Panc1 (cell line): Measurements from ENCODE around the gene ATP2C1. TPM values are rescaled to one million over a fixed set of nuclear protein-coding genes. Genes with fewer than 3 reads are reported as not detected.

Experiments used
- ATAC-seq: fragments of 200-7000 bp; cut with Tn5 transposase; 2 replicates; pipeline ENCODE4 v1.9.1; 2020; ENCODE audit warnings: mild to moderate bottlenecking, moderate library complexity
- BruUV-seq: library from RNA; stranded (reverse); fragments of 400-500 nt; replicated peaks from 2 replicates; lab custom pipeline; 2021; lab: Mats Ljungman, UMichigan
- CTCF ChIA-PET: fragments of 300-600 bp; sonication (Branson Sonifier 250); formaldehyde crosslinking; loops from one replicate; lab custom pipeline; 2022; ENCODE audit warnings: antibody characterized with exemption; lab: Charles Lee
- POLR2A ChIA-PET: fragments of 300-600 bp; sonication (Branson Sonifier 250); formaldehyde crosslinking; loops from one replicate; lab custom pipeline; 2022; ENCODE audit warnings: antibody characterized with exemption; lab: Charles Lee
- DNase-seq: peaks from one replicate; pipeline ENCODE4 v3.0.0-alpha.2; 2010; ENCODE audit warnings: low read depth, low spot score
- H3K27ac ChIP-seq: 2 replicates; pipeline ENCODE4 v1.5.1; 2011; ENCODE audit warnings: mild to moderate bottlenecking, low read length, inconsistent platforms
- H3K27me3 ChIP-seq: fragments of 200-500 bp; sonication (Bioruptor generic); 2 replicates; pipeline ENCODE4 v1.6.0; 2014; ENCODE audit warnings: low read length, inconsistent platforms; ENCODE audit not compliant: control insufficient read depth, insufficient read depth
- H3K36me3 ChIP-seq: fragments of 200-500 bp; sonication (Bioruptor generic); 2 replicates; pipeline ENCODE4 v1.5.1; 2014; ENCODE audit warnings: inconsistent platforms, mild to moderate bottlenecking, low read length, moderate library complexity; ENCODE audit not compliant: control insufficient read depth, insufficient read depth
- H3K4me1 ChIP-seq: 2 replicates; pipeline ENCODE4 v1.5.1; 2011; ENCODE audit warnings: inconsistent platforms, mild to moderate bottlenecking, low read length, moderate library complexity; ENCODE audit not compliant: control insufficient read depth, insufficient read depth
- H3K4me3 ChIP-seq, 2 experiments: 2 replicates each; pipeline ENCODE4 v1.5.1; 2011 to 2012; ENCODE audit warnings: low read depth in 2 of 2, low read length in 2 of 2, mild to moderate bottlenecking in 2 of 2, inconsistent platforms in 1 of 2, moderate library complexity in 1 of 2
- H3K9me3 ChIP-seq: fragments of 200-500 bp; sonication (Bioruptor generic); 2 replicates; pipeline ENCODE4 v1.5.1; 2014; ENCODE audit warnings: low read depth, mild to moderate bottlenecking, inconsistent platforms, low read length, moderate library complexity; ENCODE audit not compliant: control insufficient read depth, insufficient read depth
- POLR2AphosphoS5 ChIP-seq: IDR thresholded peaks from 2 replicates; pipeline ENCODE4 v1.6.1; 2012; ENCODE audit warnings: mild to moderate bottlenecking, low read depth, low read length, moderate library complexity
- SIN3A ChIP-seq: IDR thresholded peaks from 2 replicates; pipeline ENCODE4 v1.6.1; 2012; ENCODE audit warnings: low read depth, mild to moderate bottlenecking, low read length, moderate library complexity, borderline replicate concordance; ENCODE audit not compliant: insufficient read depth
- TCF7L2 ChIP-seq: IDR thresholded peaks from 2 replicates; pipeline ENCODE4 v1.6.1; 2011; ENCODE audit warnings: mild to moderate bottlenecking, low read depth, low read length, inconsistent platforms
- in situ Hi-C: cut with HindIII; loops from 2 replicates; pipeline ENCODE4 v1.10.0; 2016; ENCODE audit warnings: low sequenced_read_pairs, low pct_unique_long_range_greater_than_20kb
- intact Hi-C: fragments of 100-400 bp; cut with micrococcal nuclease; formaldehyde crosslinking; loops from one replicate; pipeline ENCODE4 v1.10.0; 2022; ENCODE audit not compliant: unreplicated experiment
- total RNA-seq: library from RNA; stranded (reverse); gene quantifications from one replicate; pipeline ENCODE4 v1.2.1, GENCODE V29; 2021; ENCODE audit not compliant: unreplicated experiment
- TF ChIP-seq, protein P1 (sequence below): fragments of 450-650 bp; IDR thresholded peaks from 2 replicates; pipeline ENCODE4 v1.5.1; 2017; ENCODE audit warnings: mild to moderate bottlenecking
- TF ChIP-seq, protein P2 (sequence below), 2 experiments: IDR thresholded peaks; 2 replicates each; pipeline ENCODE4 v1.6.1; 2011 to 2012; ENCODE audit warnings: low read depth in 2 of 2, control low read depth in 1 of 2, low read length in 1 of 2, mild to moderate bottlenecking in 1 of 2, moderate library complexity in 1 of 2; ENCODE audit not compliant: insufficient read depth in 1 of 2

ATP2C1 gene
- total RNA-seq, 1 experiment from 2014 or later = 101 TPM

DNA sequence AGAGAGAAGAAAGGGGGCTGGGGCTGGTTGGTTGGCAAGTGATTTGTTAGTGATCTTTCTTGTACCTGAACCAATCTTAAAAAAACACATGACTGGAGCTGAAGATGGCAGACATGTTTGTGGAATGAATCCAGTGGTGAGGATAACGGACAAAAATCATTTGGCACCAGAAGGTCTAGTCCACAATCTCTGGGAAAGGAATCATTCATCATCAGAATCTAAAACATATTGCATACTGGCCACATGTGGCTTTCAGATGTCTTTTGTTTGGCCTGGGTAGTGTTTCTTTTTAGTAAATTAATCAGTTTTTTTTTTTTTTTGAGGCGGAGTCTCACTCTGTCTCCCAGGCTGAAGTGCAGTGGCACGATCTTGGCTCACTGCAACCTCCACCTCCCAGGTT, 137.8 kb downstream of the ATP2C1 start:
- ChIA-PET POLR2A (no interaction called here), CTCF (interaction anchor here (0.6 kb wide), 1 partner anchor 418 kb away, joined by 5 read pairs; no protein-coding TSS in a partner anchor)
- intact Hi-C loops (loop anchor here (5.0 to 10.0 kb wide), 3 partner anchors 333 to 996 kb away; no protein-coding TSS in a partner anchor), in situ Hi-C loops (no loop called here)
- Histone ChIP-seq H3K27ac (no peak overlapping the region), H3K9me3 (no peaks in the 10 kb centered on the region), H3K4me3 (no peak overlapping the region), H3K27me3 (no peaks in the 10 kb centered on the region), H3K36me3 (no peaks in the 10 kb centered on the region), H3K4me1 (peaks cover 8% of the 10 kb centered on the region)
- TF ChIP-seq TCF7L2 = no peak
- TF ChIP-seq, protein P1, sequence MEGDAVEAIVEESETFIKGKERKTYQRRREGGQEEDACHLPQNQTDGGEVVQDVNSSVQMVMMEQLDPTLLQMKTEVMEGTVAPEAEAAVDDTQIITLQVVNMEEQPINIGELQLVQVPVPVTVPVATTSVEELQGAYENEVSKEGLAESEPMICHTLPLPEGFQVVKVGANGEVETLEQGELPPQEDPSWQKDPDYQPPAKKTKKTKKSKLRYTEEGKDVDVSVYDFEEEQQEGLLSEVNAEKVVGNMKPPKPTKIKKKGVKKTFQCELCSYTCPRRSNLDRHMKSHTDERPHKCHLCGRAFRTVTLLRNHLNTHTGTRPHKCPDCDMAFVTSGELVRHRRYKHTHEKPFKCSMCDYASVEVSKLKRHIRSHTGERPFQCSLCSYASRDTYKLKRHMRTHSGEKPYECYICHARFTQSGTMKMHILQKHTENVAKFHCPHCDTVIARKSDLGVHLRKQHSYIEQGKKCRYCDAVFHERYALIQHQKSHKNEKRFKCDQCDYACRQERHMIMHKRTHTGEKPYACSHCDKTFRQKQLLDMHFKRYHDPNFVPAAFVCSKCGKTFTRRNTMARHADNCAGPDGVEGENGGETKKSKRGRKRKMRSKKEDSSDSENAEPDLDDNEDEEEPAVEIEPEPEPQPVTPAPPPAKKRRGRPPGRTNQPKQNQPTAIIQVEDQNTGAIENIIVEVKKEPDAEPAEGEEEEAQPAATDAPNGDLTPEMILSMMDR = no peak
- TF ChIP-seq SIN3A = no peak
- no peak for TF ChIP-seq POLR2AphosphoS5
- TF ChIP-seq, protein P2, sequence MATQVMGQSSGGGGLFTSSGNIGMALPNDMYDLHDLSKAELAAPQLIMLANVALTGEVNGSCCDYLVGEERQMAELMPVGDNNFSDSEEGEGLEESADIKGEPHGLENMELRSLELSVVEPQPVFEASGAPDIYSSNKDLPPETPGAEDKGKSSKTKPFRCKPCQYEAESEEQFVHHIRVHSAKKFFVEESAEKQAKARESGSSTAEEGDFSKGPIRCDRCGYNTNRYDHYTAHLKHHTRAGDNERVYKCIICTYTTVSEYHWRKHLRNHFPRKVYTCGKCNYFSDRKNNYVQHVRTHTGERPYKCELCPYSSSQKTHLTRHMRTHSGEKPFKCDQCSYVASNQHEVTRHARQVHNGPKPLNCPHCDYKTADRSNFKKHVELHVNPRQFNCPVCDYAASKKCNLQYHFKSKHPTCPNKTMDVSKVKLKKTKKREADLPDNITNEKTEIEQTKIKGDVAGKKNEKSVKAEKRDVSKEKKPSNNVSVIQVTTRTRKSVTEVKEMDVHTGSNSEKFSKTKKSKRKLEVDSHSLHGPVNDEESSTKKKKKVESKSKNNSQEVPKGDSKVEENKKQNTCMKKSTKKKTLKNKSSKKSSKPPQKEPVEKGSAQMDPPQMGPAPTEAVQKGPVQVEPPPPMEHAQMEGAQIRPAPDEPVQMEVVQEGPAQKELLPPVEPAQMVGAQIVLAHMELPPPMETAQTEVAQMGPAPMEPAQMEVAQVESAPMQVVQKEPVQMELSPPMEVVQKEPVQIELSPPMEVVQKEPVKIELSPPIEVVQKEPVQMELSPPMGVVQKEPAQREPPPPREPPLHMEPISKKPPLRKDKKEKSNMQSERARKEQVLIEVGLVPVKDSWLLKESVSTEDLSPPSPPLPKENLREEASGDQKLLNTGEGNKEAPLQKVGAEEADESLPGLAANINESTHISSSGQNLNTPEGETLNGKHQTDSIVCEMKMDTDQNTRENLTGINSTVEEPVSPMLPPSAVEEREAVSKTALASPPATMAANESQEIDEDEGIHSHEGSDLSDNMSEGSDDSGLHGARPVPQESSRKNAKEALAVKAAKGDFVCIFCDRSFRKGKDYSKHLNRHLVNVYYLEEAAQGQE (IDR thresholded peaks at IDR 0.05; ENCODE audit: insufficient read depth in 1 of 2, low read depth in 2 of 2, low read length in 1 of 2) = no peak
- ATAC-seq (no peak), DNase-seq (no peak)
- no TSS peak for BruUV-seq

DNA sequence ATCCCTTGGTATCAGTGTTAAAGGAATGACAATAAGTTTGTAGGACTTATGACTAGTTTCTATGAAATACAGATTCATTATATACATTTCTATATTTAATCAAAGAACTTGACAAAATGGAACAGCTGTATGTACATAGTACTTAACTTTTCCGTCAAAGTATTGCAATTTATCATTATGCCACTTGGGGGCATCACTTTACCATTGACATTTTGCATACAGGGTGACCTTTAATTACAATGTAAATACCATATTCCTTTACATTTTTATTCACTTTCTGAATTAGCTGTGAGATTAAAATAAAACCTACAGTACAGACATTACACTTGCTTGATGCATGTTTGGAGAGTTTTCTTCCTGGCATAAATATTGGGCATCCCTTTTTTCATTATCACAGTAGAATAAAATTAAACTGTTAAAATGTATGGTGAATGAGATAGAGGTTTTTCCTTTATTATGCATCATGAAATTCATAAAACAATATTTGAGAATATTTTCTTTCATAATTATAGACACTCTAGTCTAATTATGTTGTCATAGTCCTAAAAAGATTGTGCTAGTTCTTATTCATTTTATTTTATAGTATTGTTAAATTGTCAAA, 139.7 kb downstream of the ATP2C1 start:
- POLR2A ChIA-PET = interaction anchor here (0.5 kb wide), 1 partner anchor 429 kb away, joined by 6 read pairs; no protein-coding TSS in a partner anchor
- in situ Hi-C loops = no loop called here

More for the DNA sequence above, 139.7 kb downstream of the ATP2C1 start:
- TF ChIP-seq TCF7L2 (no peak), SIN3A (no peak), POLR2AphosphoS5 (no peak)
- TF ChIP-seq, protein P2 (IDR thresholded peaks at IDR 0.05; ENCODE audit: insufficient read depth in 1 of 2, low read depth in 2 of 2, low read length in 1 of 2) = no peak
- TF ChIP-seq, protein P1 = peak; percentile 71; the same call in 1 of the 2 replicates
- Histone ChIP-seq H3K27ac (no peak overlapping the region), H3K27me3 (no peaks in the 10 kb centered on the region), H3K36me3 (no peaks in the 10 kb centered on the region), H3K4me3 (no peak overlapping the region), H3K4me1 (no peaks in the 10 kb centered on the region), H3K9me3 (no peaks in the 10 kb centered on the region)
- peak; percentile 90 for ATAC-seq
- no TSS peak for BruUV-seq
- intact Hi-C loops = loop anchor here (5.0 to 10.0 kb wide), 3 partner anchors 331 to 994 kb away; no protein-coding TSS in a partner anchor
- CTCF ChIA-PET = no interaction called here
- DNase-seq = peak; percentile 50
